ENCODE measurements around the gene TACC3.
"Not testable (repeated sequence)": the region's sequence is repeated elsewhere in the genome, so short reads cannot be mapped to it uniquely, and the experiment has no call there.

The TACC3 gene

GRCh38 chr4:1721003-1721665 lies at the start of gene TACC3, which contains the start of gene TMEM129:
TSS of gene TACC3 (plus strand) at chr4:1721521. CDS start at chr4:1723422, 1,901 bp downstream.
TSS of gene TMEM129 (minus strand) at chr4:1721323. CDS start at chr4:1720837, 486 bp downstream.
- DNase-seq: peak; percentile 88 to 89

GRCh38 chr4:1673671-1674070 lies 47.6 kb upstream of the TACC3 start:
- no peak for DNase-seq

- DNase-seq: no peak
These were observed 46.6 kb upstream of the TACC3 start for GRCh38 chr4:1674682-1675081.

GRCh38 chr4:1675136-1675801 lies 46.1 kb upstream of the TACC3 start:
- DNase-seq: no peak

- no peak for DNase-seq
These were observed 45.6 kb upstream of the TACC3 start for GRCh38 chr4:1675802-1676137.

- no peak for DNase-seq
These were observed 44.5 kb upstream of the TACC3 start for GRCh38 chr4:1676605-1677525.

GRCh38 chr4:1678244-1678643 lies 43.1 kb upstream of the TACC3 start:
- DNase-seq: no peak

- DNase-seq: no peak
These were observed 38.5 kb upstream of the TACC3 start for GRCh38 chr4:1682860-1683259.

- DNase-seq: peak; percentile 22 to 35
These were observed 38.0 kb upstream of the TACC3 start for GRCh38 chr4:1683261-1683735.

- DNase-seq: peak; percentile 57 to 71
These were observed 37.4 kb upstream of the TACC3 start, which contains the start of gene FAM53A for GRCh38 chr4:1683736-1684505. TSS of gene FAM53A (minus strand) at chr4:1684313. CDS start at chr4:1668741, 15,572 bp downstream.

- DNase-seq: no peak
These were observed 36.7 kb upstream of the TACC3 start for GRCh38 chr4:1684506-1685234.

GRCh38 chr4:1685235-1686150 lies 35.8 kb upstream of the TACC3 start:
- DNase-seq: no peak

- no peak for DNase-seq
These were observed 34.8 kb upstream of the TACC3 start for GRCh38 chr4:1686440-1687036.

GRCh38 chr4:1690698-1691097 lies 30.6 kb upstream of the TACC3 start:
- no peak for DNase-seq

- no peak for DNase-seq
These were observed 29.5 kb upstream of the TACC3 start for GRCh38 chr4:1691737-1692373.

- peak; percentile 81 to 82 for DNase-seq
These were observed 28.0 kb upstream of the TACC3 start for GRCh38 chr4:1693131-1693896.

- DNase-seq: no peak
These were observed 25.4 kb upstream of the TACC3 start for GRCh38 chr4:1695913-1696312.

GRCh38 chr4:1701671-1702070 lies 19.6 kb upstream of the TACC3 start:
- DNase-seq: not testable (repeated sequence)

- DNase-seq: no peak
These were observed 17.5 kb upstream of the TACC3 start for GRCh38 chr4:1703867-1704266.
